Dermis lymphatic vessel endothelial cell (primary cell): ENCODE results near the gene NPEPPS. TPM values are rescaled to one million over a fixed set of nuclear protein-coding genes. Genes with fewer than 3 reads are reported as not detected.

Experiments
- total RNA-seq: library from RNA; depleted of rRNA; stranded (reverse); fragments of >200 nt; gene quantifications from 2 replicates; pipeline ENCODE4 v1.2.1, GENCODE V29; 2014

Gene NPEPPS
- total RNA-seq, result 76.5 and 78.3 TPM in 2 replicates

GRCh38 chr17:47530557-47531232, at the start of gene NPEPPS:
Gene NPEPPS, plus strand, starts transcription at chr17:47531108. Its CDS starts 193 bp downstream, at chr17:47531301.

GRCh38 chr17:47649153-47649971, 118.5 kb downstream of the NPEPPS start, which contains the start of gene KPNB1:
Gene KPNB1, plus strand, starts transcription at chr17:47649919. Its CDS starts 326 bp downstream, at chr17:47650245.

Other genes with a start within 250 kb of the NPEPPS start
- 11.4 and 13.1 TPM in 2 replicates for gene EFCAB13, start 207.2 kb upstream of the NPEPPS start, total RNA-seq
- 220 and 265 TPM in 2 replicates for gene KPNB1, start 118.8 kb downstream of the NPEPPS start, total RNA-seq
- 5.3 and 10.7 TPM in 2 replicates for gene TBKBP1, start 163.1 kb downstream of the NPEPPS start, total RNA-seq
- under 0.01 and 0.09 TPM in 2 replicates for gene TBX21, start 202.1 kb downstream of the NPEPPS start, total RNA-seq